Endothelial cell of umbilical vein (primary cell): ENCODE results near the gene XIST. TPM values are rescaled to one million over a fixed set of nuclear protein-coding genes. Genes with fewer than 3 reads are reported as not detected.

Experiments used
- BruUV-seq: library from RNA; stranded (reverse); fragments of 400-500 nt; replicated peaks from 2 replicates; lab custom pipeline; 2021; lab: Mats Ljungman, UMichigan
- CTCF ChIA-PET: fragments of 300-600, 350-600 bp; sonication (Branson Sonifier 250); formaldehyde crosslinking; loops from one replicate; lab custom pipeline; 2021; ENCODE audit warnings: antibody characterized with exemption, inconsistent platforms; lab: Charles Lee
- POLR2A ChIA-PET: fragments of 300-600, 350-600 bp; sonication (Branson Sonifier 250); formaldehyde crosslinking; loops from one replicate; lab custom pipeline; 2021; ENCODE audit warnings: antibody characterized with exemption, inconsistent platforms; lab: Charles Lee
- DNase-seq: peaks from one replicate; pipeline ENCODE4 v3.0.0-alpha.2; 2011; ENCODE audit warnings: low read depth, low spot score
- FAIRE-seq: peaks from 2 replicates; lab custom pipeline; 2011; peaks lifted over from hg19 to GRCh38; lab: Jason Lieb, UNC
- H2AFZ ChIP-seq: 2 replicates; pipeline ENCODE4 v1.6.0; 2012; ENCODE audit warnings: low read depth, low read length, control low read depth, inconsistent platforms
- H3K27ac ChIP-seq: 2 replicates; pipeline ENCODE4 v1.5.1; 2011; ENCODE audit warnings: low read depth, mild to moderate bottlenecking, control low read depth, low read length, moderate library complexity; ENCODE audit not compliant: insufficient read depth
- H3K27me3 ChIP-seq, 2 experiments: 2 replicates each; pipeline versions ENCODE4 v1.6.0 to v1.6.1; 2011; ENCODE audit warnings: low read length in 2 of 2, mixed read lengths in 1 of 2; ENCODE audit not compliant: control insufficient read depth in 2 of 2, insufficient read depth in 2 of 2
- H3K36me3 ChIP-seq, 2 experiments: 2 replicates in 1 of 2; 3 replicates in 1 of 2; pipeline ENCODE4 v1.5.1; 2011; ENCODE audit warnings: low read length in 2 of 2, mild to moderate bottlenecking in 1 of 2, moderate library complexity in 1 of 2; ENCODE audit not compliant: control insufficient read depth in 2 of 2, insufficient read depth in 2 of 2; ENCODE audit errors: extremely low read depth in 1 of 2
- H3K4me1 ChIP-seq: 3 replicates; pipeline ENCODE4 v1.5.1; 2011; ENCODE audit warnings: mild to moderate bottlenecking, low read length; ENCODE audit not compliant: control insufficient read depth, insufficient read depth; ENCODE audit errors: extremely low read depth
- H3K4me2 ChIP-seq: 2 replicates; pipeline ENCODE4 v1.6.1; 2011; ENCODE audit warnings: low read length, control low read depth, mixed read lengths; ENCODE audit not compliant: insufficient read depth
- H3K4me3 ChIP-seq, 3 experiments: fragments of 200-600 bp in 1 of 3; sonication (generic), shearing (Covaris generic) in 1 of 3; replicated peaks in 1 of 3; 2 replicates each; pipeline ENCODE4 v1.5.1; 2011 to 2016; ENCODE audit warnings: control low read depth in 3 of 3, low read length in 3 of 3, mild to moderate bottlenecking in 2 of 3, inconsistent platforms in 1 of 3, low read depth in 1 of 3, moderate library complexity in 1 of 3; ENCODE audit not compliant: insufficient read depth in 1 of 3
- H3K79me2 ChIP-seq: 2 replicates; pipeline ENCODE4 v1.6.0; 2012; ENCODE audit warnings: low read length, inconsistent platforms; ENCODE audit not compliant: control insufficient read depth, insufficient read depth
- H3K9ac ChIP-seq: replicated peaks from 2 replicates; pipeline ENCODE3; 2011; ENCODE audit warnings: low read length, control low read depth; ENCODE audit not compliant: insufficient read depth; ENCODE audit errors: extremely low read depth
- H3K9me1 ChIP-seq: replicated peaks from 3 replicates; pipeline ENCODE4 v1.6.0; 2011; ENCODE audit warnings: mild to moderate bottlenecking, low read length; ENCODE audit not compliant: control insufficient read depth, insufficient read depth; ENCODE audit errors: extremely low read depth
- H3K9me3 ChIP-seq: replicated peaks from 2 replicates; pipeline ENCODE4 v1.5.1; 2012; ENCODE audit warnings: low read length, inconsistent platforms; ENCODE audit not compliant: control insufficient read depth, insufficient read depth
- H4K20me1 ChIP-seq: replicated peaks from 2 replicates; pipeline ENCODE3; 2011; ENCODE audit warnings: mild to moderate bottlenecking, low read length; ENCODE audit not compliant: control insufficient read depth, insufficient read depth; ENCODE audit errors: extremely low read depth
- EZH2 ChIP-seq: IDR thresholded peaks from 2 replicates; pipeline ENCODE4 v1.6.1; 2012; ENCODE audit warnings: borderline replicate concordance, low read depth, mild to moderate bottlenecking, moderate library complexity, low read length, inconsistent platforms; ENCODE audit not compliant: severe bottlenecking
- GATA2 ChIP-seq: IDR thresholded peaks from 2 replicates; pipeline ENCODE4 v1.7.0; 2011; ENCODE audit warnings: low read depth, mild to moderate bottlenecking, moderate library complexity, mixed read lengths, low read length; ENCODE audit not compliant: insufficient read length, insufficient read depth
- JUN ChIP-seq: IDR thresholded peaks from 2 replicates; pipeline ENCODE4 v1.6.1; 2011; ENCODE audit warnings: borderline replicate concordance, low read depth; ENCODE audit not compliant: insufficient read length, insufficient read depth
- MYC ChIP-seq: IDR thresholded peaks from one replicate; pipeline ENCODE4 v1.6.1; 2011; ENCODE audit warnings: mild to moderate bottlenecking, low read depth, low read length
- POLR2A ChIP-seq: IDR thresholded peaks from 2 replicates; pipeline ENCODE4 v1.6.1; 2012; ENCODE audit warnings: low read depth, mild to moderate bottlenecking, control low read depth, low read length
- POLR2AphosphoS5 ChIP-seq: IDR thresholded peaks from 2 replicates; pipeline ENCODE4 v1.6.1; 2012; ENCODE audit warnings: low read depth, mild to moderate bottlenecking, control low read depth, low read length, moderate library complexity; ENCODE audit not compliant: insufficient read depth
- dilution Hi-C: fragments of 300-500 bp; cut with MboI; formaldehyde crosslinking; loops from one replicate; pipeline ENCODE4 v1.15.0; 2019; ENCODE audit warnings: low sequenced_read_pairs; ENCODE audit not compliant: extremely low pct_ligation_motif_present
- intact Hi-C: fragments of 100-400 bp; cut with micrococcal nuclease; formaldehyde crosslinking; loops from one replicate; pipeline ENCODE4 v1.10.0; 2022
- polyA plus RNA-seq, 4 experiments: library from polyadenylated mRNA; depleted of rRNA in 3 of 4; stranded (reverse) in 3 of 4; unstranded in 1 of 4; fragments of >200 nt; gene quantifications; 2 replicates each; pipeline versions ENCODE4 v1.2.1 to v1.2.3, GENCODE V29; 2011 to 2012; ENCODE audit warnings: missing spikeins in 1 of 4
- total RNA-seq: library from RNA; stranded (reverse); gene quantifications from 2 replicates; pipeline ENCODE4 v1.2.3, GENCODE V29; 2021
- TF ChIP-seq, protein P1 (sequence below), 2 donors: IDR thresholded peaks; 1 replicate in 1 of 2; 2 replicates in 1 of 2; pipeline ENCODE4 v1.5.1; 2011; ENCODE audit warnings: low read length in 2 of 2, mild to moderate bottlenecking in 2 of 2, moderate library complexity in 2 of 2, control low read depth in 1 of 2, inconsistent platforms in 1 of 2, low read depth in 1 of 2; ENCODE audit not compliant: insufficient read depth in 1 of 2; ENCODE audit errors: extremely low read depth in 1 of 2
- TF ChIP-seq, protein P2 (sequence below): IDR thresholded peaks from 2 replicates; pipeline ENCODE4 v1.6.1; 2011; ENCODE audit not compliant: insufficient read depth, insufficient read length

XIST gene
- total and polyA plus RNA-seq, 2 donors (not counting 3 experiments of a cell fraction or from before 2014, with no cell fraction given) = 0.03 to 0.07 TPM

- H3K4me3 ChIP-seq = no peak overlapping the region
- intact Hi-C loops = no loop called here
- dilution Hi-C loops = no loop called here
- FAIRE-seq (no peak), DNase-seq (no peak)
- no TSS peak for BruUV-seq
- no peaks in the 10 kb centered on the region for H3K27me3 ChIP-seq
- TF ChIP-seq MYC = no peak
- no peak for TF ChIP-seq EZH2
- TF ChIP-seq POLR2A = no peak
- no peak for TF ChIP-seq POLR2AphosphoS5
- TF ChIP-seq JUN = no peak
- TF ChIP-seq GATA2 = no peak
- TF ChIP-seq, protein P1, sequence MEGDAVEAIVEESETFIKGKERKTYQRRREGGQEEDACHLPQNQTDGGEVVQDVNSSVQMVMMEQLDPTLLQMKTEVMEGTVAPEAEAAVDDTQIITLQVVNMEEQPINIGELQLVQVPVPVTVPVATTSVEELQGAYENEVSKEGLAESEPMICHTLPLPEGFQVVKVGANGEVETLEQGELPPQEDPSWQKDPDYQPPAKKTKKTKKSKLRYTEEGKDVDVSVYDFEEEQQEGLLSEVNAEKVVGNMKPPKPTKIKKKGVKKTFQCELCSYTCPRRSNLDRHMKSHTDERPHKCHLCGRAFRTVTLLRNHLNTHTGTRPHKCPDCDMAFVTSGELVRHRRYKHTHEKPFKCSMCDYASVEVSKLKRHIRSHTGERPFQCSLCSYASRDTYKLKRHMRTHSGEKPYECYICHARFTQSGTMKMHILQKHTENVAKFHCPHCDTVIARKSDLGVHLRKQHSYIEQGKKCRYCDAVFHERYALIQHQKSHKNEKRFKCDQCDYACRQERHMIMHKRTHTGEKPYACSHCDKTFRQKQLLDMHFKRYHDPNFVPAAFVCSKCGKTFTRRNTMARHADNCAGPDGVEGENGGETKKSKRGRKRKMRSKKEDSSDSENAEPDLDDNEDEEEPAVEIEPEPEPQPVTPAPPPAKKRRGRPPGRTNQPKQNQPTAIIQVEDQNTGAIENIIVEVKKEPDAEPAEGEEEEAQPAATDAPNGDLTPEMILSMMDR (IDR thresholded peaks at IDR 0.05; ENCODE audit: extremely low read depth in 1 of 2, insufficient read depth in 1 of 2, low read depth in 1 of 2, low read length in 2 of 2) = no peak
- TF ChIP-seq, protein P2, sequence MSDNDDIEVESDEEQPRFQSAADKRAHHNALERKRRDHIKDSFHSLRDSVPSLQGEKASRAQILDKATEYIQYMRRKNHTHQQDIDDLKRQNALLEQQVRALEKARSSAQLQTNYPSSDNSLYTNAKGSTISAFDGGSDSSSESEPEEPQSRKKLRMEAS = no peak
- H3K9ac ChIP-seq = no peak overlapping the region
- POLR2A ChIA-PET = no interaction called here
- H3K4me2 ChIP-seq = no peak overlapping the region
- no peaks in the 10 kb centered on the region for H3K79me2 ChIP-seq
- H3K9me1 ChIP-seq = no peaks in the 10 kb centered on the region
- H2AFZ ChIP-seq = no peak overlapping the region
- no peak overlapping the region for H3K27ac ChIP-seq
- H4K20me1 ChIP-seq = no peaks in the 10 kb centered on the region
- CTCF ChIA-PET = no interaction called here
- H3K36me3 ChIP-seq = no peaks in the 10 kb centered on the region
- no peaks in the 10 kb centered on the region for H3K9me3 ChIP-seq
- no peaks in the 10 kb centered on the region for H3K4me1 ChIP-seq
These were observed 21.8 kb downstream of the XIST start for GRCh38 chrX:73830489-73831414.
